ENCODE measurements around the gene VTN. TPM values are rescaled to one million over a fixed set of nuclear protein-coding genes. Genes with fewer than 3 reads are reported as not detected.

The VTN gene
- total RNA-seq, 2 experiments from 2014 or later, result not detected

- peak; percentile 99 for DNase-seq
Observed at GRCh38 chr17:28335201-28335958, 34.7 kb downstream of the VTN start, which contains the start of the genes IFT20 and TNFAIP1. Gene IFT20, minus strand, starts transcription at chr17:28335472. Its CDS starts 3,487 bp downstream, at chr17:28331985. Gene TNFAIP1, plus strand, starts transcription at chr17:28335761. Its CDS starts 3,761 bp downstream, at chr17:28339522.

DNA sequence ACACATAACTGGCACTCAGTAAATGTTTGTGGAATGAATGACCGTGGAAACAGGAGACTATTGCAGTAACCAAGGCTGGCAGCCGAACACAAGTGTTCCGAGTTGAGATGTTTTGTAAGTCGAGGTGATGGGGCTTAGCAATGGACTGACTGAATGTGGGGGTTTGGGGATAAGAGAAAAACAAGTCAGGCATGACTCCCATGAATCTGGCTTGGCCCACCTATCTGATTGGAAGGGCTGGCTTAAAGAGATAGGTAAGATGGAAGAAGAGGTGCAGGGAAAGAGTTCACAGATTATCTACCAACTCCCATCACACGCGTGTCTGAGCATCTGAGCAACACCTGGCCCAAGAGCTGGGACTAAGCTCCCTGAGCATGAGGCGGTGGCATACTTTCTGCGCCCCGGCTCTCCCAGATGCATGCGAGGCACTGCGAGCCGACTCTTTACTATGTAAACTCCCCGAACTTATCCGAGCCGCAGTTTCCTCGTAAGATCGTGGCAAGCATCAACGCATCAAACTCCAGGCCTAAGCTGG is 35.4 kb downstream of the VTN start:
- peak; percentile 33 for DNase-seq
- peaks cover 34% of the 10 kb centered on the region for H3K4me1 Mint-ChIP-seq (ENCODE audit: low read depth)

More at GRCh38 chr17:28335201-28335958, 34.7 kb downstream of the VTN start, which contains the start of the genes IFT20 and TNFAIP1:
- no peaks in the 10 kb centered on the region for H3K9me3 Mint-ChIP-seq
- peaks cover 2% of the 10 kb centered on the region for H3K36me3 Mint-ChIP-seq (ENCODE audit: low read depth)
- H3K4me3 Mint-ChIP-seq, result peak within 1 kb of the TSS; percentile 95
- H3K27ac Mint-ChIP-seq, result peak within 1 kb of the TSS; percentile 90
- H3K27me3 Mint-ChIP-seq (ENCODE audit: low read depth), result no peaks in the 10 kb centered on the region
- intact Hi-C loops (cut with micrococcal nuclease), result loop anchor here (1.0 to 10.0 kb wide), 11 partner anchors 8 to 616 kb away; partner anchors contain the start of genes NLK, PHF12, PIGS and POLDIP2
- CTCF ChIA-PET, result interaction anchor here (0.6 to 1.8 kb wide), 11 partner anchors 10 to 530 kb away, joined by 3 to 7 read pairs (median 3); partner anchors contain the start of gene POLDIP2
- peaks cover 34% of the 10 kb centered on the region for H3K4me1 Mint-ChIP-seq (ENCODE audit: low read depth)

DNA sequence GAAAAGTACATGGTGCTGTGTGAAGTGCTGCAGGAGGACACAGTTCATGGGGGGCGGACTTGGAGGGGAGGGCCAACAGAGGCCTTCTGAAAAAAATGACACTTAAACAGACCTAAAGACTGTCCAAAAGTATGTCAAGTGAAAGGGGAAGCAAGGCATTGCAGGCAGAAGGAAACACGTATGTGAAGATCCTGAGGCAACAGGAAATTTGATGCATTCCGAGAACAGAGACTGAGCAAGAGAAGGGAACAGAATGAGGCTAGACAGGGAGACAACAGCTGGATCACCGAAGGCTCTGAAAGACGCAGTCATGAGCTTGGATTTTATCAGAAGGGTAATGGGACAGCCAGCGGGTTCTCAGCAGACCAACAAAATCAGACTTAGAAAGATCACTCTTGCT is 35.9 kb downstream of the VTN start:
- Mint-ChIP-seq H3K9me3 (no peaks in the 10 kb centered on the region), H3K27me3 (ENCODE audit: low read depth) (no peaks in the 10 kb centered on the region), H3K4me3 (peak overlapping the region; percentile 95), H3K27ac (no peak overlapping the region), H3K36me3 (ENCODE audit: low read depth) (peaks cover 1% of the 10 kb centered on the region), H3K4me1 (ENCODE audit: low read depth) (peaks cover 34% of the 10 kb centered on the region)
- intact Hi-C loops (cut with micrococcal nuclease), result loop anchor here (10.0 kb wide), 1 partner anchor 289 kb away; the partner anchor contains the start of gene NLK
- CTCF ChIA-PET, result interaction anchor here (1.8 kb wide), 1 partner anchor 24 kb away, joined by 6 read pairs; the partner anchor contains the start of gene POLDIP2
- no peak for DNase-seq

More for the DNA sequence above, 35.4 kb downstream of the VTN start:
- intact Hi-C loops (cut with micrococcal nuclease), result loop anchor here (1.0 to 10.0 kb wide), 11 partner anchors 7 to 617 kb away; partner anchors contain the start of genes NLK, PHF12, PIGS and POLDIP2
- CTCF ChIA-PET, result interaction anchor here (0.6 to 1.8 kb wide), 6 partner anchors 15 to 529 kb away, joined by 3 to 6 read pairs (median 4); partner anchors contain the start of gene POLDIP2
- Mint-ChIP-seq H3K36me3 (ENCODE audit: low read depth) (peaks cover 1% of the 10 kb centered on the region), H3K27ac (peak overlapping the region; percentile 60), H3K9me3 (no peaks in the 10 kb centered on the region), H3K4me3 (peak overlapping the region; percentile 95), H3K27me3 (ENCODE audit: low read depth) (no peaks in the 10 kb centered on the region)

GRCh38 chr17:28333083-28333746 is 36.9 kb downstream of the VTN start:
- no peaks in the 10 kb centered on the region for H3K9me3 Mint-ChIP-seq
- no peak for DNase-seq
- intact Hi-C loops (cut with micrococcal nuclease), result loop anchor here (10.0 kb wide), 1 partner anchor 288 kb away; the partner anchor contains the start of gene NLK
- peaks cover 30% of the 10 kb centered on the region for H3K4me1 Mint-ChIP-seq (ENCODE audit: low read depth)
- H3K27me3 Mint-ChIP-seq (ENCODE audit: low read depth), result no peaks in the 10 kb centered on the region
- H3K4me3 Mint-ChIP-seq, result no peak overlapping the region
- CTCF ChIA-PET, result no interaction called here
- H3K36me3 Mint-ChIP-seq (ENCODE audit: low read depth), result peaks cover 1% of the 10 kb centered on the region
- H3K27ac Mint-ChIP-seq, result no peak overlapping the region

DNA sequence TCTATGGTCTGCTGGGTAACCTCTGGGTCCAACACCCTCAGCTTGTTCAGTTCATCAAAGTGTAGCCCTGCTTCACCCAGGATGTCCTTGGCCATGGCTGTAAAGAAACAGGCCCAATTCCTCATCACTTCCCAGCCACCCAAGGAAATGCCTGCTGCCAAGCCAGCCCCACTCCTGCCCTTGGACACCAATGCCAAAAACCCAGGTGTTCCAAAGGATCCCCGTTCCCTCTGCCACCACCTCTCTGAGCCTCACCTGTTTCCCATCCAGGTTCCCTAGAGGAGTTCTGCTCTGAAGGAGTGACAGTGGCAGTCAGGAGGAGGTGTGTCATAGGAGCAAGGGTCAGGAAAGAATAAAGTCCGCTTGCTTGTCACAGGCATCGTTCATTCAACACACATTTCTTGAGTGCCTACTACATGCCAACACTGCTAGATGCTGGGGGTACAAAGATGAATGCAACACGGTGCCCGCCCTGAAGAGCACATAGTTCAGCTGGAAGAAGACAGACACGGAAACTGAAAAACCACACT is 38.2 kb downstream of the VTN start:
- no peak for DNase-seq
- no peaks in the 10 kb centered on the region for H3K27me3 Mint-ChIP-seq (ENCODE audit: low read depth)
- H3K36me3 Mint-ChIP-seq (ENCODE audit: low read depth), result peaks cover 10% of the 10 kb centered on the region
- peaks cover 35% of the 10 kb centered on the region for H3K4me1 Mint-ChIP-seq (ENCODE audit: low read depth)
- CTCF ChIA-PET, result interaction anchor here (0.6 kb wide), 1 partner anchor 24 kb away, joined by 4 read pairs; no protein-coding TSS in a partner anchor
- no peaks in the 10 kb centered on the region for H3K9me3 Mint-ChIP-seq
- no peak overlapping the region for H3K27ac Mint-ChIP-seq
- H3K4me3 Mint-ChIP-seq, result no peak overlapping the region
- intact Hi-C loops (cut with micrococcal nuclease), result loop anchor here (10.0 kb wide), 1 partner anchor 287 kb away; the partner anchor contains the start of gene NLK

- Mint-ChIP-seq H3K4me3 (no peak overlapping the region), H3K27me3 (ENCODE audit: low read depth) (no peaks in the 10 kb centered on the region), H3K27ac (no peak overlapping the region), H3K9me3 (no peaks in the 10 kb centered on the region), H3K36me3 (ENCODE audit: low read depth) (peaks cover 13% of the 10 kb centered on the region), H3K4me1 (ENCODE audit: low read depth) (peaks cover 33% of the 10 kb centered on the region)
- CTCF ChIA-PET, result no interaction called here
- DNase-seq, result no peak
- intact Hi-C loops (cut with micrococcal nuclease), result loop anchor here (10.0 kb wide), 1 partner anchor 286 kb away; the partner anchor contains the start of gene NLK
Observed at GRCh38 chr17:28330671-28331070, 39.4 kb downstream of the VTN start.

DNA sequence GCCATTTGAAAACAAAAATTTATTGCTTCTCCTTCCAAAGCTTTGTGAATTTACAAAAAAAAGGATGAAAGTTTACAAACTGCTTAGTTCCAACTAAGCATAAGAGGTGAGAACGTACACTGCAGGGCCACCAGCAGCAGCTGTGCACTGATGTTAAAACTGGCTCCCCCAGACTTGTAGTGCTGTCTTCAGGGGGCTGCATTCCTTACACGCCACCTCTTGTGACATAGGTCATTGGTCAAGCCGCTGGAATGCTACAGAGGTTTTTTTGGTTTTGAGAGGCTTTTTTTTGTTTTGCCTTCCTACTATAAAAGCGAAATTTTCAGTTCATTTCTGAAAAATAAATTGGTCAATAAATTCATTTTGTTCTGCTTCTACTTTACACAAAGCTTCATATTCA is 41.8 kb downstream of the VTN start:
- CTCF ChIA-PET, result interaction anchor here (1.4 kb wide), 1 partner anchor 9 kb away, joined by 3 read pairs; the partner anchor contains the start of gene TMEM97

DNA sequence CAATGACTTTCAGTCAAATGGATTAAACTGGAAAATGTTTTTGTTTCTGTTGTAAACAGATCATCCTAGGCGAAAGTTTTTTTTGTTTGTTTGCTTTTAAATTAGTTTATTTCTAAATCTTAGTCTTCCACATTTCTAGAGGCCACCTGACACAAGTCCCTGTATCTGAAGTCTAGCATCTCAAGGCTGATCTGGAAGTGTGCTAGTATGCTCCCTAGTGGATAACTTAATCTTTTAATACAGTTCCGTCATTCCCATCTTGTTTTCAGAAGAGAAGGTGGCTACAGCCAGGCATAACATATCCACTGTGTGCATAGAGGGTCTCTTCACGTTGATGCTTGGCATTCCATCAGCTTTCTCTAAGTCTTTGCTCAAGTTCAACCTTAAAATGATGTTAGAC is 42.4 kb downstream of the VTN start:
- Mint-ChIP-seq H3K27me3 (ENCODE audit: low read depth) (no peaks in the 10 kb centered on the region), H3K9me3 (no peaks in the 10 kb centered on the region), H3K27ac (no peak overlapping the region), H3K36me3 (ENCODE audit: low read depth) (peaks cover 13% of the 10 kb centered on the region), H3K4me1 (ENCODE audit: low read depth) (peaks cover 21% of the 10 kb centered on the region), H3K4me3 (no peak overlapping the region)
- CTCF ChIA-PET, result no interaction called here
- DNase-seq, result no peak
- intact Hi-C loops (cut with micrococcal nuclease), result loop anchor here (1.0 to 10.0 kb wide), 2 partner anchors 8 to 53 kb away; partner anchors contain the start of genes IFT20 and TNFAIP1

More for the DNA sequence above, 41.8 kb downstream of the VTN start:
- no peaks in the 10 kb centered on the region for H3K27me3 Mint-ChIP-seq (ENCODE audit: low read depth)
- H3K36me3 Mint-ChIP-seq (ENCODE audit: low read depth), result peaks cover 13% of the 10 kb centered on the region
- no peak for DNase-seq
- peaks cover 21% of the 10 kb centered on the region for H3K4me1 Mint-ChIP-seq (ENCODE audit: low read depth)
- no peaks in the 10 kb centered on the region for H3K9me3 Mint-ChIP-seq
- H3K27ac Mint-ChIP-seq, result no peak overlapping the region
- intact Hi-C loops (cut with micrococcal nuclease), result loop anchor here (10.0 kb wide), 1 partner anchor 54 kb away; no protein-coding TSS in a partner anchor
- H3K4me3 Mint-ChIP-seq, result no peak overlapping the region

DNA sequence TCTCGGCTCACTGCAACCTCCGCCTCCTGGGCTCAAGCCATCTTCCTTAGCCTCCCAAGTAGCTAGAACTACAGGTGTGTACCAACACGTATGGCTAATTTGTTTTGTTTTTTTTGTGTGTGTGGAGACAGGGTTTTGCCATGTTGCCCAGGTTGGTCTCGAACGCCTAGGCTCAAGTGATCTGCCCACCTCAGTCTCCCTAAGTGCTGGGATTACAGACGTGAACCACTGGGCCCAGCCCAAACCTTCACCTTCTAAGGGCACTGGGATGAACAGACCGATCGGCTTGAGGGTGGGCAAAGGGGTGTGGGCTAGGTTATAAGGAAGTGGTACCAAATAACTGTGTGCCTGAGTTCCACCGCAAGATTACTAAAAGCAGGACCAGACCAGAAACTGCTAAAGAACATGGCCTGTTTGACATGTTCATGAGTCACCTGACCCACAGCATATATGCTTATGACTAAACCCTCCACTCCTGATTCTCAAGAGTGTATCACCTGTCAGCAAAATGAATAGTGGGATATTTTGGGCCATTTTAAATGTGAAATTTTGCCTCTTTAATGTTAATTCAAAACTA is 43.0 kb downstream of the VTN start:
- Mint-ChIP-seq H3K27ac (peak overlapping the region; percentile 50), H3K4me3 (no peak overlapping the region), H3K4me1 (ENCODE audit: low read depth) (peaks cover 19% of the 10 kb centered on the region), H3K27me3 (ENCODE audit: low read depth) (no peaks in the 10 kb centered on the region), H3K9me3 (no peaks in the 10 kb centered on the region), H3K36me3 (ENCODE audit: low read depth) (peaks cover 16% of the 10 kb centered on the region)
- DNase-seq, result peak; percentile 41
- CTCF ChIA-PET, result no interaction called here
- intact Hi-C loops (cut with micrococcal nuclease), result loop anchor here (1.0 to 10.0 kb wide), 2 partner anchors 8 to 52 kb away; partner anchors contain the start of genes IFT20 and TNFAIP1

DNA sequence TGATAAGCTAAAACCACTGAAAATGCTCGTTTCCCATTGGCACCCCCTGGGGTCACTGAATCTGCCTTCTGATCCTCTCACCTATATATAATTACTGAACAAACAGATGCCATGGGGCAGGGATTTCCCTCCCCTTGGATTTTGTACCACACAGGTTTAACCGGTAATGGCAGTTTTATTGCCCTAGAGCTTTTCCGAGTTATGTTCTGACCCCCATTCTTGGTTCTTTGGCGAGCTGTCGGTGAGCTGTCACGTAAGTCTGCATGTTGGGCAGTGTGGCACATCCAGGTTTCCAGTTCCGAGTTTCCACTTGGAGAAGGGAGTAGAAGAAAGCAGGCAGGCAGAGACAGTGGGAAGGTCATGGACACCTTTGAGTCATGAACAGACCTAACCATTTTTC is 44.0 kb downstream of the VTN start:
- H3K27ac Mint-ChIP-seq, result no peak overlapping the region
- CTCF ChIA-PET, result interaction anchor here (0.7 to 1.0 kb wide), 2 partner anchors 9 to 20 kb away, joined by 3 read pairs; partner anchors contain the start of genes IFT20 and TNFAIP1
- no peaks in the 10 kb centered on the region for H3K27me3 Mint-ChIP-seq (ENCODE audit: low read depth)
- H3K9me3 Mint-ChIP-seq, result no peaks in the 10 kb centered on the region
- intact Hi-C loops (cut with micrococcal nuclease), result loop anchor here (10.0 kb wide), 1 partner anchor 51 kb away; no protein-coding TSS in a partner anchor
- H3K4me1 Mint-ChIP-seq (ENCODE audit: low read depth), result peaks cover 22% of the 10 kb centered on the region
- H3K4me3 Mint-ChIP-seq, result no peak overlapping the region
- no peak for DNase-seq
- H3K36me3 Mint-ChIP-seq (ENCODE audit: low read depth), result peaks cover 18% of the 10 kb centered on the region

- Mint-ChIP-seq H3K4me3 (no peak overlapping the region), H3K27ac (no peak overlapping the region), H3K27me3 (ENCODE audit: low read depth) (no peaks in the 10 kb centered on the region), H3K36me3 (ENCODE audit: low read depth) (peaks cover 23% of the 10 kb centered on the region), H3K9me3 (no peaks in the 10 kb centered on the region), H3K4me1 (ENCODE audit: low read depth) (peaks cover 29% of the 10 kb centered on the region)
- no peak for DNase-seq
- intact Hi-C loops (cut with micrococcal nuclease), result loop anchor here (10.0 kb wide), 1 partner anchor 50 kb away; no protein-coding TSS in a partner anchor
- CTCF ChIA-PET, result interaction anchor here (1.0 kb wide), 1 partner anchor 10 kb away, joined by 3 read pairs; the partner anchor contains the start of genes IFT20 and TNFAIP1
Observed at GRCh38 chr17:28325211-28325610, 44.9 kb downstream of the VTN start.
